HG03095 (cell line): ENCODE data around the gene PCDHA1.
"Not testable (repeated sequence)": the region's sequence is repeated elsewhere in the genome, so short reads cannot be mapped to it uniquely, and the experiment has no call there.

Experiments used
- ATAC-seq: cut with Tn5 transposase; IDR thresholded peaks from one replicate; pipeline ENCODE4 v1.9.1; 2021; ENCODE audit warnings: moderate library complexity; ENCODE audit not compliant: unreplicated experiment

Gene PCDHA1

GRCh38 chr5:140808241-140808888 lies 22.4 kb downstream of the PCDHA1 start:
- ATAC-seq: not testable (repeated sequence)

- no peak for ATAC-seq
Observed at GRCh38 chr5:140808889-140809291, 22.9 kb downstream of the PCDHA1 start.

GRCh38 chr5:140821375-140822280 lies 35.7 kb downstream of the PCDHA1 start, which contains the start of gene PCDHA5:
Gene PCDHA5 (plus strand): TSS chr5:140821613.
- no peak for ATAC-seq

DNA sequence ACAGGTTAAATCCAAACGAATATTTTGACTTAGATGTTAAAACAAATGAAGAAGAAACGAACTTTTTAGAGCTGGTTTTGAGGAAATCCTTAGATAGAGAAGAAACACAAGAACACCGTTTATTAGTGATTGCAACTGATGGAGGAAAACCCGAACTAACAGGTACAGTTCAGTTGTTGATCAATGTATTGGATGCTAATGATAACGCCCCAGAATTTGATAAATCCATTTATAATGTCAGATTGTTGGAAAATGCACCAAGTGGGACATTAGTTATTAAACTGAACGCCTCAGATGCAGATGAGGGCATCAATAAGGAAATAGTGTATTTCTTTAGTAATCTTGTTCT lies 36.3 kb downstream of the PCDHA1 start:
- no peak for ATAC-seq

- ATAC-seq: not testable (repeated sequence)
Observed at GRCh38 chr5:140822969-140823368, 37.0 kb downstream of the PCDHA1 start.

DNA sequence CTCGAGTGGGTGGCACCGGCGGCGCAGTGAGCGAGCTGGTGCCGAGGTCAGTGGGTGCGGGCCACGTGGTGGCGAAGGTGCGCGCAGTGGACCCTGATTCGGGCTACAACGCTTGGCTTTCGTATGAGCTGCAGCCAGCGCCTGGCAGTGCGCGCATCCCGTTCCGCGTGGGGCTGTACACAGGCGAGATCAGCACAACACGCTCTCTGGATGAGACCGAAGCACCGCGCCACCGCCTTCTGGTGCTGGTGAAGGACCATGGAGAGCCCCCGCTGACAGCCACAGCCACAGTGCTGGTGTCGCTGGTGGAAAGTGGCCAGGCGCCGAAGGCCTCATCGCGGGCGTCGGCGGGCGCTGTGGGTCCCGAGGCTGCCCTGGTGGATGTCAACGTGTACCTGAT lies 37.5 kb downstream of the PCDHA1 start:
- no peak for ATAC-seq

GRCh38 chr5:140827704-140828361 lies 41.9 kb downstream of the PCDHA1 start, which contains the start of gene PCDHA6:
Gene PCDHA6 (plus strand): TSS chr5:140827960. CDS start chr5:140828092, 132 bp downstream.
- ATAC-seq: no peak

- ATAC-seq: no peak
Observed at GRCh38 chr5:140828362-140828737, 42.4 kb downstream of the PCDHA1 start.

- not testable (repeated sequence) for ATAC-seq
Observed at GRCh38 chr5:140829511-140830501, 43.9 kb downstream of the PCDHA1 start.

GRCh38 chr5:140833993-140834392 lies 48.1 kb downstream of the PCDHA1 start, which contains the start of gene PCDHA7:
Gene PCDHA7 (plus strand): TSS chr5:140834269. CDS start chr5:140834384, 115 bp downstream.
- no peak for ATAC-seq

GRCh38 chr5:140834439-140835008 lies 48.6 kb downstream of the PCDHA1 start:
- ATAC-seq: not testable (repeated sequence)

GRCh38 chr5:140835622-140836510 lies 49.9 kb downstream of the PCDHA1 start:
- no peak for ATAC-seq

DNA sequence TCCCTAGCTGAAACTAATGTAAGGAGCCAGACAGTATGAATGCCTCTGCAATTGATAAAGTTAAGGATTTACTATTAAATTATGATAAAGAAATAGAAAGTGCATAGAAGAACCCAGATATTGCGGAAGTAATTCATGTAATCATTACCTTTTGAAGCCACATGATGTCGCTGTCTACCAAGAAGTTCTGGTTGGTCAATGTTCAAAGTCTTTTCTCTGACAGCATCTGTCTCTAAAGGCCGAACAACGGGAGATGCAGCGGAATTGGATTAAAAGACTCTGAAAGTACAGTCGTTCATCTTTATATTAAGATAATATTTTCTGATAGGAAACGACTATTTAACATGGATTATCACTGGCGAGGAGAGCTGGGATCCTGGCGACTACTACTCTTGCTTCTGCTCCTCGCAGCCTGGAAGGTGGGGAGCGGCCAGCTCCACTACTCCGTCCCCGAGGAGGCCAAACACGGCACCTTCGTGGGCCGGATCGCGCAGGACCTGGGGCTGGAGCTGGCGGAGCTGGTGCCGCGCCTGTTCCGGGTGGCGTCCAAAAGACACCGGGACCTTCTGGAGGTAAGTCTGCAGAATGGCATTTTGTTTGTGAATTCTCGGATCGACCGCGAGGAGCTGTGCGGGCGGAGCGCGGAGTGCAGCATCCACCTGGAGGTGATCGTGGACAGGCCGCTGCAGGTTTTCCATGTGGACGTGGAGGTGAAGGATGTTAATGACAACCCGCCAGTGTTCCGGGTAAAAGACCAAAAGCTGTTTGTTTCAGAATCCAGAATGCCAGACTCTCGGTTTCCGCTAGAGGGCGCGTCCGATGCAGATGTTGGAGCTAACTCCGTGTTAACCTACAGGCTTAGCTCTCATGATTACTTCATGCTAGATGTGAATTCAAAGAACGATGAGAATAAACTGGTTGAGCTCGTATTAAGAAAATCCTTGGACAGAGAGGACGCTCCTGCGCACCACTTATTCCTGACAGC lies 55.3 kb downstream of the PCDHA1 start, which contains the start of gene PCDHA8:
TSS of gene PCDHA8 (plus strand) at position 210 of the 985 bp plus-strand sequence. CDS start at position 345, 135 bp downstream.
- no peak for ATAC-seq

GRCh38 chr5:140842798-140843733 lies 57.1 kb downstream of the PCDHA1 start:
- no peak for ATAC-seq

GRCh38 chr5:140848139-140849102 lies 62.5 kb downstream of the PCDHA1 start, which contains the start of gene PCDHA9:
Gene PCDHA9 (plus strand): TSS chr5:140848382. CDS start chr5:140848496, 114 bp downstream.
- ATAC-seq: not testable (repeated sequence)
